H1 (cell line): ENCODE data around the gene RAB14.
"Not testable (repeated sequence)": the region's sequence is repeated elsewhere in the genome, so short reads cannot be mapped to it uniquely, and the experiment has no call there.

Experiments used
- CHD2 ChIP-seq: IDR thresholded peaks from 2 replicates; pipeline ENCODE4 v1.6.1; 2012; ENCODE audit warnings: low read length, improper control_type of control experiment
- GABPA ChIP-seq: IDR thresholded peaks from 2 replicates; pipeline ENCODE4 v1.6.1; 2011; ENCODE audit warnings: mild to moderate bottlenecking, low read length, moderate library complexity, borderline replicate concordance; ENCODE audit not compliant: insufficient read depth
- JUN ChIP-seq: IDR thresholded peaks from 2 replicates; pipeline ENCODE4 v1.6.1; 2011; ENCODE audit warnings: low read depth, mild to moderate bottlenecking, improper control_type of control experiment, low read length
- KDM5A ChIP-seq: fragments of 200-600 bp; IDR thresholded peaks from 2 replicates; pipeline ENCODE4 v1.7.1; 2012; ENCODE audit warnings: mild to moderate bottlenecking, low read length, inconsistent platforms, mixed read lengths
- MAFK ChIP-seq: IDR thresholded peaks from 2 replicates; pipeline ENCODE4 v1.6.1; 2012; ENCODE audit warnings: low read depth, mild to moderate bottlenecking, improper control_type of control experiment, low read length
- PHF8 ChIP-seq: fragments of 200-600 bp; sonication (generic); conservative IDR thresholded peaks from 2 replicates; pipeline ENCODE4 v1.7.1; 2012; ENCODE audit warnings: low read depth, mild to moderate bottlenecking, inconsistent platforms, low read length, moderate library complexity
- POLR2A ChIP-seq, 2 experiments: IDR thresholded peaks; 1 replicate in 1 of 2; 2 replicates in 1 of 2; pipeline ENCODE4 v1.6.1; 2011; ENCODE audit warnings: low read depth in 2 of 2, low read length in 2 of 2, mild to moderate bottlenecking in 2 of 2; ENCODE audit errors: control extremely low read depth in 1 of 2
- RAD21 ChIP-seq, 2 experiments: IDR thresholded peaks in 1 of 2; conservative IDR thresholded peaks in 1 of 2; 2 replicates each; pipeline ENCODE4 v1.6.1; 2011; ENCODE audit warnings: low read depth in 2 of 2, low read length in 2 of 2, improper control_type of control experiment in 1 of 2, inconsistent platforms in 1 of 2, mild to moderate bottlenecking in 1 of 2, moderate library complexity in 1 of 2
- SP1 ChIP-seq: IDR thresholded peaks from 2 replicates; pipeline ENCODE4 v1.6.1; 2011; ENCODE audit warnings: low read depth, low read length
- TAF1 ChIP-seq: IDR thresholded peaks from 2 replicates; pipeline ENCODE4 v1.6.1; 2011; ENCODE audit warnings: mild to moderate bottlenecking, low read depth, low read length
- TF ChIP-seq, protein P1 (sequence below), 3 experiments: IDR thresholded peaks; 1 replicate in 2 of 3; 2 replicates in 1 of 3; pipeline versions ENCODE4 v1.5.1 to v1.6.1; 2011; ENCODE audit warnings: low read length in 3 of 3, mild to moderate bottlenecking in 3 of 3, inconsistent platforms in 2 of 3, low read depth in 1 of 3, moderate library complexity in 1 of 3; ENCODE audit not compliant: insufficient read depth in 1 of 3; ENCODE audit errors: control extremely low read depth in 1 of 3
- TF ChIP-seq, protein P2 (sequence below): IDR thresholded peaks from 2 replicates; pipeline ENCODE4 v1.6.1; 2012; ENCODE audit warnings: inconsistent platforms
- TF ChIP-seq, protein P3 (sequence below): IDR thresholded peaks from 2 replicates; pipeline ENCODE4 v1.6.1; 2012; ENCODE audit warnings: inconsistent platforms
- TF ChIP-seq, protein P4 (sequence below): IDR thresholded peaks from 2 replicates; pipeline ENCODE4 v1.6.1; 2011; ENCODE audit warnings: low read length, improper control_type of control experiment

DNA sequence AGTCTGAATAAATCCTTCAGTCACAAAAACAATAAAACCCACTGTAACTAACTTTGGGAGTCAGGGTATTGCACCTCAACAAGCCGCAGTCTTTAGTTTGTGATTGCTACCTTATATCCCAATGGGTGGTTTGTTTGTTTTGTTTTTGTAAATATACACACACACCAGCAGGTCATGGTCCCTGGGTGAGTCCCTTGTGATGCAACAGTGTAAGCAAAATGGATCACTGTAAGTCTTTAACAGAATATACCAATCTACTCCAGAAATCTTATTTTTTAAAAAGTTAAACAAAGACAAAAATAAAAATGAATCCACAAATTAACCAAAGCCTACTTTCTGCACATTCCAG lies 22.3 kb downstream of the RAB14 start:
- not testable (repeated sequence) for TF ChIP-seq MAFK; CHD2; POLR2A (IDR thresholded peaks at IDR 0.05; ENCODE audit: control extremely low read depth in 1 of 2, low read depth in 2 of 2, low read length in 2 of 2); KDM5A; SP1; PHF8; RAD21 (IDR thresholded peaks at IDR 0.05 in 1 of 2, conservative IDR thresholded peaks at IDR 0.05 in 1 of 2; ENCODE audit: low read depth in 2 of 2, low read length in 2 of 2); GABPA; JUN; TAF1
- TF ChIP-seq, protein P1, sequence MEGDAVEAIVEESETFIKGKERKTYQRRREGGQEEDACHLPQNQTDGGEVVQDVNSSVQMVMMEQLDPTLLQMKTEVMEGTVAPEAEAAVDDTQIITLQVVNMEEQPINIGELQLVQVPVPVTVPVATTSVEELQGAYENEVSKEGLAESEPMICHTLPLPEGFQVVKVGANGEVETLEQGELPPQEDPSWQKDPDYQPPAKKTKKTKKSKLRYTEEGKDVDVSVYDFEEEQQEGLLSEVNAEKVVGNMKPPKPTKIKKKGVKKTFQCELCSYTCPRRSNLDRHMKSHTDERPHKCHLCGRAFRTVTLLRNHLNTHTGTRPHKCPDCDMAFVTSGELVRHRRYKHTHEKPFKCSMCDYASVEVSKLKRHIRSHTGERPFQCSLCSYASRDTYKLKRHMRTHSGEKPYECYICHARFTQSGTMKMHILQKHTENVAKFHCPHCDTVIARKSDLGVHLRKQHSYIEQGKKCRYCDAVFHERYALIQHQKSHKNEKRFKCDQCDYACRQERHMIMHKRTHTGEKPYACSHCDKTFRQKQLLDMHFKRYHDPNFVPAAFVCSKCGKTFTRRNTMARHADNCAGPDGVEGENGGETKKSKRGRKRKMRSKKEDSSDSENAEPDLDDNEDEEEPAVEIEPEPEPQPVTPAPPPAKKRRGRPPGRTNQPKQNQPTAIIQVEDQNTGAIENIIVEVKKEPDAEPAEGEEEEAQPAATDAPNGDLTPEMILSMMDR (IDR thresholded peaks at IDR 0.05; ENCODE audit: control extremely low read depth in 1 of 3, insufficient read depth in 1 of 3, low read depth in 1 of 3, low read length in 3 of 3), result not testable (repeated sequence)
- TF ChIP-seq, protein P2, sequence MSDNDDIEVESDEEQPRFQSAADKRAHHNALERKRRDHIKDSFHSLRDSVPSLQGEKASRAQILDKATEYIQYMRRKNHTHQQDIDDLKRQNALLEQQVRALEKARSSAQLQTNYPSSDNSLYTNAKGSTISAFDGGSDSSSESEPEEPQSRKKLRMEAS, result not testable (repeated sequence)
- TF ChIP-seq, protein P3, sequence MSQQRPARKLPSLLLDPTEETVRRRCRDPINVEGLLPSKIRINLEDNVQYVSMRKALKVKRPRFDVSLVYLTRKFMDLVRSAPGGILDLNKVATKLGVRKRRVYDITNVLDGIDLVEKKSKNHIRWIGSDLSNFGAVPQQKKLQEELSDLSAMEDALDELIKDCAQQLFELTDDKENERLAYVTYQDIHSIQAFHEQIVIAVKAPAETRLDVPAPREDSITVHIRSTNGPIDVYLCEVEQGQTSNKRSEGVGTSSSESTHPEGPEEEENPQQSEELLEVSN, result not testable (repeated sequence)
- TF ChIP-seq, protein P4, sequence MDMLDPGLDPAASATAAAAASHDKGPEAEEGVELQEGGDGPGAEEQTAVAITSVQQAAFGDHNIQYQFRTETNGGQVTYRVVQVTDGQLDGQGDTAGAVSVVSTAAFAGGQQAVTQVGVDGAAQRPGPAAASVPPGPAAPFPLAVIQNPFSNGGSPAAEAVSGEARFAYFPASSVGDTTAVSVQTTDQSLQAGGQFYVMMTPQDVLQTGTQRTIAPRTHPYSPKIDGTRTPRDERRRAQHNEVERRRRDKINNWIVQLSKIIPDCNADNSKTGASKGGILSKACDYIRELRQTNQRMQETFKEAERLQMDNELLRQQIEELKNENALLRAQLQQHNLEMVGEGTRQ, result not testable (repeated sequence)
